A673 (cell line): ENCODE measurements around the gene TENM4.

ENCODE experiments used
- EZH2 ChIP-seq: fragments of 200-600 bp; sonication (generic); IDR thresholded peaks from 2 replicates; pipeline ENCODE4 v1.6.1; 2017; ENCODE audit warnings: borderline replicate concordance, low read depth, mild to moderate bottlenecking, mixed read lengths, antibody characterized with exemption, low read length; ENCODE audit not compliant: poor library complexity, severe bottlenecking
- TF ChIP-seq, protein P1 (sequence below): fragments of 300-800, 200-600 bp; sonication (generic); conservative IDR thresholded peaks from 2 replicates; pipeline ENCODE4 v1.5.1; 2017; ENCODE audit warnings: low read depth, mild to moderate bottlenecking, antibody characterized with exemption, low read length, moderate library complexity, mixed read lengths

DNA sequence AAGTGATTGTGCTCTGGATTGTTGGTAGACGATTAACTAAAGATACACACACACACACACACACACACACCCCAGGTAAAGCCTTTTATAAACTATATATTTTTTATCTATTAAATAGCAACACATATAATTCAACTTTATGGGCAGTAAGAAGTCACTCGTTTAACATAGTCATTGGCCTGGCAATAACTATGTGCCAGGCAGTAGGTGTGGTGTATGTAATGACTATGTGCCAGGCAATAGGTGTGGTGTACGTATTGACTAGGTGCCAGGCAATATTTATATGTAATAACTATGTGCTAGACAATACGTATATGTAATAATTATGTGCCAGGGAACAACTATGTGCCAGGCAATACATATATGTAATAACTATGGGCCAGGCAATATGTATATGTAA is 40.0 kb upstream of the TENM4 start:
- TF ChIP-seq EZH2: no peak
- TF ChIP-seq, protein P1, sequence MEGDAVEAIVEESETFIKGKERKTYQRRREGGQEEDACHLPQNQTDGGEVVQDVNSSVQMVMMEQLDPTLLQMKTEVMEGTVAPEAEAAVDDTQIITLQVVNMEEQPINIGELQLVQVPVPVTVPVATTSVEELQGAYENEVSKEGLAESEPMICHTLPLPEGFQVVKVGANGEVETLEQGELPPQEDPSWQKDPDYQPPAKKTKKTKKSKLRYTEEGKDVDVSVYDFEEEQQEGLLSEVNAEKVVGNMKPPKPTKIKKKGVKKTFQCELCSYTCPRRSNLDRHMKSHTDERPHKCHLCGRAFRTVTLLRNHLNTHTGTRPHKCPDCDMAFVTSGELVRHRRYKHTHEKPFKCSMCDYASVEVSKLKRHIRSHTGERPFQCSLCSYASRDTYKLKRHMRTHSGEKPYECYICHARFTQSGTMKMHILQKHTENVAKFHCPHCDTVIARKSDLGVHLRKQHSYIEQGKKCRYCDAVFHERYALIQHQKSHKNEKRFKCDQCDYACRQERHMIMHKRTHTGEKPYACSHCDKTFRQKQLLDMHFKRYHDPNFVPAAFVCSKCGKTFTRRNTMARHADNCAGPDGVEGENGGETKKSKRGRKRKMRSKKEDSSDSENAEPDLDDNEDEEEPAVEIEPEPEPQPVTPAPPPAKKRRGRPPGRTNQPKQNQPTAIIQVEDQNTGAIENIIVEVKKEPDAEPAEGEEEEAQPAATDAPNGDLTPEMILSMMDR: no peak
